Amniotic epithelial cell (primary cell): Measurements from ENCODE around the gene ACBD6.
A peak's percentile ranks its signal among the peaks of the same experiment; 100 is the strongest.

Experiments
- DNase-seq: peaks from one replicate; pipeline ENCODE4 v3.0.0-alpha.2; 2010; ENCODE audit warnings: low read depth

The ACBD6 gene

DNA sequence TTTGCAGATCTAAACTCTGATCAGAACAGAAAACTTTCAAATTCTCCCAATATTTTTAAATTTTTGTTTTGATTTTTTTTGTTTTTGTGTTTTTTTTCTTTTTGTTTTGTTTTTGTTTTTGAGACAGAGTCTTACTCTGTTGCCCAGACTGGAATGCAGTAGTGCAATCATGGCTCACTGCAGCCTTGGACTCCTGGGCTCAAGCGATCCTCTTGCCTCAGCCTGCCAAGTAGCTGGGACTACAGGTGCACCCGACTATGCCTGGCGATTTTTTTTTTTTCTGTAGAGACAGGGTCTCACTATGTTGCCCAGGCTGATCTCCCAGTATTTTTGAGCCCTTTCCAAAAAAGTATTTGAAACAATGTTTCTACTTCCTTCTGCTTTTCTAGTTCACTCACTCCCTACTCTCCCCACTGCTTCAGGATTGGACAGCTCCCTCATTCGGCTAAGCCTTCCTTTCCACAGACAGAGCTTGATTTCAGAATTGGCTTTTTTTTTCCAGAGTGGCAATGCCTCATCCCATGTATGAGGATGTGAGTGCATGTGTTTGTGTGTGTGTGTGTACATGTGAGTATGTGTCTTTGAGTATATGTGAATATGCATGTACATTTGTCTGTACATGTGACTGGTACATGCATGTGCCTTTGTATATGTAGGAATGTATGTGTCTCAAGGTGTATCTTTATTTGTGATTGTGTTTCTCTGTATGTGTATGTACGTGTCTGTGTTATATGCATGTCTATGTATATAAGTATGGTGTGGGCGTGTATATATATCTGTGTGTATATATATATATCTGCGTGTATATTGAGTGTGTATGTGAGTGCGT is 260.4 kb downstream of the ACBD6 start:
- DNase-seq: peak; percentile 37

DNA sequence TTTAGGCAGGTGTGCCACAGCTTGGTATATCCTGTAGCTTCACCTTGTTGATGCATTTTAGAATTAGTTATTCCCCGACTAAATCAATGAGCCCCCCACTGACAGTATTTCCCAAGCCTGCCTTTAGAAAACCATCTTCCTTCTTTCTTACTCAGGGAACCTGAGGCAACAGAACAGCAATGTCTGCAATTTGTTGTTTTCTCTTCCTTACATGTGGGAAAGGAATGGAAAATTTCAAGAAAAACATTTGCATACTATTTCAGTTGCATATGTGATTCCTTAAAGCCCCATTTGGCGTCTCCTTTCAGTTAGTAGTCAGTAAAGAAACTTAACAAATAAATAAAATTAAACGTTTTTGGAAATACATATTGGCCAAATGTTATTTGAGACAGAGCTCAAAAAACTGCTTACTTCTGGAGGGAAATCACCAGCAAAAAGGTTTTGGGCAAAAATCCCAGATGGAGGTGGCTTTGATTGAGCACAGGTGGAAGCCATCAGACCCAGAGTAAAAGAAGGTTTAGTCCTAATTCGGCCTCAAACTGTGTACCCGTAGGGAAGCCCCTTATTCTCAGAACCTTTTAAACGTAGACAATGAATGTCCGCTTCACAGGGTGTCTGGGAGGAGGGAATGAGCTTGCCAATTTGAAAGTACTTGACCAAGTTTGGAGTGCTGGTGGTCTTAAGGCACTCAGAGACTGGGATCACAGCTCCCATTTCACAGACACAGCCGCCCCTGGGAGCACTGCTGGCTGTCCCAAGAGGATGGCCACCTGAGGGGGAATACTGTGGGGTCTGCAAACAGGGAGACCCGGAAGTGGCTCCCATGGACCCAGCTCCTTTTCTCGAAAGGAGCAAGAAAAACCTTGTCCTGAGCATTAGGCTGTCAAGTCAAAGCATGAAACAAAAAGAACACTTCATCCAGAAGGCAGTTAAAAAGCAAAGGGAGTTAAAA is 263.0 kb downstream of the ACBD6 start:
- DNase-seq: no peak

DNA sequence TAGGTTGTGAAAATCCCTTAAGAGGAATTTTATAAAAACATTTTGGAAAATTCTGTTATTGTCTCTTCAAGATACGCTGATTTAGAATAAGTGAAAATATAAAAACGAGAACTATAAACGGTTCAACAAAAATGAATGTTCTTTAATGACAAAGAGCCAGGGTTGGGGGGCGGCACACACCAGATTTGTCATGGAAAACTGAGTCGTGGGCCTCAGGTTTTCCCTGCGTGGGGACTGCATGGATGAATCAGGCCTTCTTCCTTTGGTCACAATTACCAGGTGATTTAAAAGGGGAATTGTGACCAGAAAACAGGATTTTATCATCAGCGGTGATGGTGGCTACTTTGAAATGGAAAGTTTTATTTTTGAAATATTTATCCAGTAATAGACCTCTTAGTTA is 263.7 kb downstream of the ACBD6 start:
- DNase-seq: no peak
